ENCODE data around the gene HCLS1.
"Not testable (repeated sequence)": the region's sequence is repeated elsewhere in the genome, so short reads cannot be mapped to it uniquely, and the experiment has no call there.

Gene HCLS1

DNA sequence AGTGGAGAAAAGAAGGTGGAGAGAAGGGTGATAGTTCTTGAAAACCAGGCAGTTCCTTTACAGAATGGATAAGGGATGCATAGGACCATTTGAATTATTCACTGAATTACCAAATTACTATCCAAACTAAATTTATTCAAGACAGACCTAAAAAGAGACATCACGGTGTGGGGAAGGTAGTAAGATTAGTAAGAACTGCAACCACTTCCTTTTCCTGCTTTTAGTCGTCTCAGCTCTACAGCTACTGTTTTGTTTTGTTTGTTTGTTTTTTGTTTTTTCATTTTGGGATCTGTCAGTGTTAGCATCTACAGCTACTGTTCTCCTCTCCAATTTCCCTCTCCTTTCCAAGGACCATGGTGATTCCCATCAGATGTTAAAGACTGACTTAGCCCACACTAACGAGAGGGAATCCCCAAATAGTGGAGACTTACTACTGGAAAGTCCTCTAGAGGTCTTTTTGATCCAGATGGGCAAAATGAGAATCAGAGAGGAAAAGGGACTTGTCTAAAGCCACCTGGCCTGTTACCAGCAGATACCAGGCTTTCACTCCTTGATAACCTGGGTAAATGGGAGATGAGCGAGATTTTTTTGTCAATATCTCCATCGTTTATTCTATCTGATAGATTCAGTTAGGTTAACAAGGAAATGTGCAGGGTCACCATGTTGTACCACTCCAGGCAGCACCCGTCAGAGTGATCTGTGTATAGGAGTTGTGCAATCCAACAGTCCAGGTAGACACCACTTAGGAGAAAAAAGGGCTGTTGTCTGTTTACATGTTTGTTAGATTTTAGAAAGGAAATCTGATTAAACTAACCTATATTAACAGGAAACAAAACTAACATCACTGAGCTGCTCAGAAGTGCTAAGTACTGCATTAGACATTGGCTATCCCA lies 6.0 kb downstream of the HCLS1 start:
- DNase-seq = no peak

- no peak for DNase-seq
Observed at GRCh38 chr3:121651684-121652083, 9.0 kb downstream of the HCLS1 start.

DNA sequence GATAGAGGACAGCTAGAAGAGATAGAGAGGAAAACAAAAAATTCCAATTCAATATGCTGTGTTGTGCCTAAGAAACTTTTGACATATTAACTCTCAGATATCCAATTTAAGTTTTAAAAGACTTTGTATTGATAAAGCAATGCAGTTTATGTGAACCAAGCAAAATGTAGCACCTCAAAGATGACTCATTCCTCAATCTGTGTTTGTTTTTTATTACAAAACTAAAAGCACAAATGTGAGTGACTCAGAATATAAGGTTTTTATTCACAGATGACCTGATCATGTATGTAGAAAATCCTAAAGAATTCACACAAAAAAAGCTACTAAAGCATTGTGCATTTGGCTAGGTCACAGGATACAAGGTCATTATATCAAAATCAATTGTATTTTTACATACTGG lies 11.1 kb downstream of the HCLS1 start:
- no peak for DNase-seq

- no peak for DNase-seq
Observed at GRCh38 chr3:121648219-121648958, 12.3 kb downstream of the HCLS1 start.

DNA sequence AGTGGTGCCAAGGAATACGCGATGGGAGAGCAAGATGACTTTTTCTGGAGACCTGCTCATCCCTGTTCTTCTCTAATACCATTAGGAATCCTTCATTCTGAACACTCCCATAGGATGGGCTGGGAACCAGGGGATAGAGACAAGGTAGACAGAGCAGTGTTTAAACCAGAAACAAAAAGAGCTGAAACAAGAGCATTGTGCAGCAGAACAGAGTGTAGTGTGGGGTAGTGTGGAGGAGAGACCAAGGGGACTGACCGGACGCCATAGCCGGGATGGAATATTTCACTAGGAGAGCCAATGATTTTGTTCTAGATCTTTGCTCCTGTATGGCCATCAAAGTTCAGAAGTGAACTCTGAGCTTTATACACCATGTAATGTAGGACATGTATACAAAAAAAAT lies 15.6 kb downstream of the HCLS1 start:
- DNase-seq = no peak

DNA sequence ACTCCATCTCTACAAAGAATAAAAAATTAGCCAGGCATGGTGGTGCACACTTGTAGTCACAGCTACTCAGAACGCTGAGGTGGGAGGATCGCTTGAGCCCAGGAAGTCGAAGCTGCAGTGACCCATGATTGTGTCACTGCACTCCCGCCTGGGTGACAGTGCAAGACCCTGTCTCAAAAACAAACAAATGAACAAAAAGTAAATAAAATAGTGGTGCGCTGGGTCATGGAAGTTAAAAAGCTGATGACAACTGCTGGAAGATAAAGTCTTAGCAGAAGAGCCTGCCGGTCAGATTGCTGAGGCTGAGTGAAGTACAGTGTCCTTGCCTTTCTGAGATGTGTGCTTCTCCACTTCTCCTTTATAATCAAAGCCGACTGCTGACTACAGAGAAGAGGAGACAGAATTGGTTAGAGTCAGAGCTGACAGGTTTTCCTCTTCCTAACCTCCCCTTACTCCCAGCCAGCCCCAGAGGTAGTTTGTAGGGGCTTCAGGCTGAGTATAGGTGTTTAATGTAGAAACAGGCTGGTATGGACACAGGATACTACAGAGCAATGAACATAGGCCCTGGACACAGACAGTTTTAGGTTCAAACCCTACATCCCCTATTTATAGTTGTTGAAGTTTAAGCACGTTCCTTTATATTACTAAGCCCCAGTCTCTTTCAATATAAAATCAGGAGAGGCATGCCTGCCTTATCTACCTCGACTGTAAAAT lies 17.9 kb downstream of the HCLS1 start:
- DNase-seq = no peak

DNA sequence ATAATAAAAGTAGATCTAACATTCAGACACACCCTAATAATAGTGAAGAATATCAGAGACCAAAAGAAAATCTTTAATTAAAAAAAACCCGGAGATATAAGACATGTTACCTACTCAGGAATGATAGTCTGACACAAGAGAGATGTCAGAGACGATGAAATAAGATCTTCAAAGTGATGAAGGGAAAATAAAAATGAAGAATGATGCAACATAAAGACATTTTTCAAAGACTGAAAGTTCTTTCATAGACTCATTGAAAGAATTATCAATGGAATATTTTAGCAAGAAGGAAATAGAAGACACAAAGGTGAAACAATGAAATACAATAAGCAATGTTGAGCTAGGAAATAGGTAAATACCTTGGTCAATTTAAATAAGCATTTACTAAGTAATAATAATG lies 19.6 kb downstream of the HCLS1 start:
- DNase-seq = no peak

DNA sequence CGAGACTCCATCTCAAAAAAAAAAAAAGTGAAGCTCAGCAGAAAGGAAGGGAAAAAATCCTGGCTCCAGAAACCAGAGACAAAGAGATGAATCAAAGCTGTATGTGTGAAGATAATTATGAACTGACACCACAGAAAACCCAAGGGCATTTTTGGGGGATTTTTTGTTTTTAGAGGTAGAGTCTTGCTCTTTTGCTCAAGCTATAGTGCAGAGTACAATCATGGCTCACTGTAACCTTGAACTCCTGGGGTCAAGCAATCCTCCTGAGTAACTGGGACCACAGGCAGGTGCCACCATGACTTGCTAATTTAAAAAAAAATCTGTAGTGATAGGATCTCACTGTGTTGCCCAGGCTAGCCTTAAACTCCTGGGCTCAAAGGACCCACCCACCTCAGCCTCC lies 22.8 kb downstream of the HCLS1 start:
- DNase-seq = no peak

DNA sequence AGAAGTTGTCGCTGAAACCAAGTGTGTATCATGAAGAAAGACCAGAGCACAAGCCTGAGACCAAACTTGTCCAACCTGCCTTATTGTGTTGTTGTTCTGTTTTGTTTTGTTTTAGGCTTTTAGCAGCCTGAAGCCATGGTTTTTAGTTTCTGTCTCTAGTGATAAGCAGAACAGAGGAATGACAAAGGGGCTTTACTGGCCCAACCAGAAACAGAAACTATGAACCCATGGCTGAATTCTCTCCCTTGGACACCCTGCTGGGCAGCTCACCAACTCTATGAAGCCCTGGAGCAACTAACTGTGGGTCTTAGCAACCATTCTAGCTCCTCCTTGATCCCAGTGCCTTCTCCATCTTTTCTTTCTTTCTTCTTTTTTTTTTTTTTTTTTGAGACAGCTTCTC lies 30.3 kb downstream of the HCLS1 start:
- no peak for DNase-seq

- DNase-seq = no peak
Observed at GRCh38 chr3:121629601-121630000, 31.1 kb downstream of the HCLS1 start.

- no peak for DNase-seq
Observed at GRCh38 chr3:121627622-121628021, 33.1 kb downstream of the HCLS1 start.

- DNase-seq = no peak
Observed at GRCh38 chr3:121627211-121627610, 33.5 kb downstream of the HCLS1 start.

GRCh38 chr3:121626495-121626894 lies 34.2 kb downstream of the HCLS1 start:
- no peak for DNase-seq

DNA sequence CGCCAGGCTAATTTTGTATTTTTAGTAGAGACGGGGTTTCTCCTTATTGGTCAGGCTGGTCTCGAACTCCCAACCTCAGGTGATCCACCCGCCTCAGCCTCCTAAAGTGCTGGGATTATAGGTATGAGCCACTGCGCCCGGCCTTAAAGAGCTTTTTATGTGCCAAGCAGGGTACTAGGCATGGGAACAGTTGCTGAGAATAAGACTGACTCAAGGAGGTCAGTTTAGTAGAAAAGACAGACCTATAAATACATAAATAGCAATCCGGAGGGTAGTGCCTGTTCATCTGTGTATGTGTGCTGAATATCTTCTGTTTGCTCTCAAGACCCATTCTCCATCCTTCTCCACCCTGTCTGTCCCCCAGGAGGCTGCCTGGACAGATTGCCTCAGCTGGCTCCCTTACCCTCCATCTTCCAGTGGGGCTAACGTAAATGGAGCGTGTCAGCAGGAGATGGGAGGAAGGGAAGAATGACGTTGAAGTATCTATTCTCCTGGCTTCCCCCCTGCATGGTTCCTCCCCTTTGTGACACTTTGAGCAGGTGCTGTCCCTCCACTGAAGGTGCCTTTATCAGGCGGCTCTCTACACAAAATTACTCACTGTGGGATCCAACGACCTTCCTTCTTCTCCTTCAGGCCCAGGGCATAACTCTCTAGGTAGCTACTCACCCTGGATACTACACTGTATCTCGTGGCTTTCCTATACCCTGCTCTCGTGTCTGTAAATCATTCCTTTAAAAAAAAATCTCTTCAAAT lies 36.4 kb downstream of the HCLS1 start:
- DNase-seq = no peak

DNA sequence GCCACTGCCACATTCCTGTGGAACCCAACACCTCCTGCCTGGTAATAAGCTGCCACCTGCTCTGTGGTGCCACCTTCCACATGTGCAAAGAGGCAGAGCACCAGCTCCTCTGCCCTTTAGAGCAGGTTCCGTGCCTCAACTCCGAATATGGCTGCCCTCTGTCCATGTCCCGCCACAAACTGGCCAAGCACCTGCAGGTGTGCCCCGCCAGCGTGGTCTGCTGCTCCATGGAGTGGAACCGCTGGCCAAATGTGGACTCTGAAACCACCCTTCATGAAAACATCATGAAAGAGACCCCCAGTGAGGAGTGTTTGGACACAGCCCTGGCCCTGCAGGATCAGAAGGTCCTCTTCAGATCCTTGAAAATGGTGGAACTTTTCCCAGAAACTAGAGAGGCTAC lies 39.2 kb downstream of the HCLS1 start:
- DNase-seq = no peak

- DNase-seq = no peak
Observed at GRCh38 chr3:121619691-121620090, 41.0 kb downstream of the HCLS1 start.

- DNase-seq = no peak
Observed at GRCh38 chr3:121606106-121606505, 54.6 kb downstream of the HCLS1 start.

- no peak for DNase-seq
Observed at GRCh38 chr3:121604759-121605158, 55.9 kb downstream of the HCLS1 start.

DNA sequence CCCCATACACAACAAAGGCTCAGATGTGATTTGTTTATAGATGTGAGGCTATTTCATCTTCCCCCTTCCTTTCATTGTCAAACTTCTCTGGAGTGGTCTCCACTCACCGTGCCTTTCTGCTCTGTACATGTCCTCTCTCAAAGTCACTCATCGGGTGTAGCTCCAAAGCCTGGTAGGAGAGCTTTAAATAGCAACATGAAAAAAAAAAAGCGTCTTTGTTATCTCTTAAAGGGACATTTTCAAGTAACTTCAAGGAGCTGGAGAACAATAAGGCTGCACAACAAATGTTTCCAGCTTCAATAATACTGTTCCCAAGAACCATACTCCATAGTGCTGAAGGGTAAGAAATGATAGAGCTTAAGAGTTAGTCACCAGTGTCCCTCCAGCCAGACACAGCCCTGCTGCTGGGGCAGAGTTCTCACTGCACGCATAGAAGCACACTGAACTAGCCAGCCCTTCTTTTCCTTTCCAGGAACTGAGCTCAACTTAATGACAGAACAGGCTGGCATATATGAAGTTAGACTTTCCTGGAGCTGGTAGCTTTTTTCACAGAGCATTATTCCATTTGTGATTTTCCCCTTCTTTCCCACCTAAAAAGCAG lies 59.4 kb downstream of the HCLS1 start:
- DNase-seq = no peak

GRCh38 chr3:121599900-121600299 lies 60.8 kb downstream of the HCLS1 start:
- not testable (repeated sequence) for DNase-seq

DNA sequence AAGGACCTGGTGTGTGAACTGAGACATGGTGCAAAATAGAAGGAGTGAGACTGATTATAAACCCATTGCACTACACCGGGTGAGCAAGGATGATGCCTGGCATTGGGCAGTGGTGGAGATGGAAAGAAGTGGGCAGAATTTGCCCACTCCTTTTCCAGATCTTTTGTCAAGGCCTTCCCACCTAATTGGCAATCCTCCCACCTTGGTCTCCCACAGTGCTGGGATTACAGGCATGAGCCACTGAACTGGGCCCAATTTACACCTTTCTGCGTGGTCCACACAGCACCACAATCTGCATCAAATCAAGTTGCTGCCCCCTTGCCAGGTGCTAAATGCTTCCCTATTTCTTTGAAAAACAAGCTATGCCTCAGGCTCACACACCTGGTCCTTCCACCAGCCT lies 62.1 kb downstream of the HCLS1 start:
- no peak for DNase-seq

- DNase-seq = no peak
Observed at GRCh38 chr3:121595765-121596406, 64.8 kb downstream of the HCLS1 start.

All from activated CD4-positive, alpha-beta T cell treated with anti-CD3 and anti-CD28 coated beads for 1 hour (primary cell).